Astrocyte (in vitro differentiated cells and primary cell): Measurements from ENCODE around the gene ROPN1.

Source experiments
- CTCF ChIP-seq: IDR thresholded peaks from 2 replicates; pipeline ENCODE4 v1.5.1; 2011; ENCODE audit warnings: low read depth, mild to moderate bottlenecking, inconsistent platforms, low read length, moderate library complexity; ENCODE audit not compliant: insufficient read depth
- EZH2 ChIP-seq: IDR thresholded peaks from 2 replicates; pipeline ENCODE4 v1.6.1; 2012; ENCODE audit warnings: mild to moderate bottlenecking, low read length, inconsistent platforms; ENCODE audit not compliant: insufficient read depth

GRCh38 chr3:123934250-123934649, 57.7 kb downstream of the ROPN1 start:
- no peak for TF ChIP-seq CTCF
- no peak for TF ChIP-seq EZH2
